A673 (cell line): ENCODE data around the gene FOXN4.

ENCODE experiments used
- CTCF ChIP-seq: fragments of 300-800, 200-600 bp; sonication (generic); conservative IDR thresholded peaks from 2 replicates; pipeline ENCODE4 v1.5.1; 2017; ENCODE audit warnings: low read depth, mild to moderate bottlenecking, antibody characterized with exemption, low read length, moderate library complexity, mixed read lengths
- EZH2 ChIP-seq: fragments of 200-600 bp; sonication (generic); IDR thresholded peaks from 2 replicates; pipeline ENCODE4 v1.6.1; 2017; ENCODE audit warnings: borderline replicate concordance, low read depth, mild to moderate bottlenecking, mixed read lengths, antibody characterized with exemption, low read length; ENCODE audit not compliant: poor library complexity, severe bottlenecking

- TF ChIP-seq EZH2, result no peak
- no peak for TF ChIP-seq CTCF
Observed at GRCh38 chr12:109275173-109275572, 33.9 kb downstream of the FOXN4 start.
